Neuronal stem cell (in vitro differentiated cells): ENCODE results near the gene CEMIP.
"Not testable (repeated sequence)": the region's sequence is repeated elsewhere in the genome, so short reads cannot be mapped to it uniquely, and the experiment has no call there.

Experiments
- DNase-seq: peaks from one replicate; pipeline ENCODE4 v3.0.0-alpha.2; 2013; ENCODE audit warnings: low spot score
- H2AFZ ChIP-seq: one replicate; pipeline ENCODE4 v1.6.1; 2013; ENCODE audit warnings: mild to moderate bottlenecking, low read length, inconsistent platforms
- H2AK5ac ChIP-seq: 2 replicates; pipeline ENCODE4 v1.6.1; 2013; ENCODE audit warnings: low read depth, mild to moderate bottlenecking, inconsistent platforms, low read length, moderate library complexity, mixed read lengths
- H2BK120ac ChIP-seq: 2 replicates; pipeline ENCODE4 v1.6.1; 2013; ENCODE audit warnings: low read depth, mild to moderate bottlenecking, inconsistent platforms, low read length, moderate library complexity, mixed read lengths
- H2BK12ac ChIP-seq: one replicate; pipeline ENCODE4 v1.6.1; 2013; ENCODE audit warnings: low read length, inconsistent platforms
- H2BK15ac ChIP-seq: 2 replicates; pipeline ENCODE4 v1.6.1; 2013; ENCODE audit warnings: mild to moderate bottlenecking, low read length, inconsistent platforms, mixed read lengths
- H2BK5ac ChIP-seq: one replicate; pipeline ENCODE4 v1.6.1; 2013; ENCODE audit warnings: inconsistent platforms, mild to moderate bottlenecking, low read length, moderate library complexity
- H3K14ac ChIP-seq: one replicate; pipeline ENCODE4 v1.6.1; 2013; ENCODE audit warnings: low read length, inconsistent platforms
- H3K18ac ChIP-seq: 2 replicates; pipeline ENCODE4 v1.6.1; 2013; ENCODE audit warnings: low read length, inconsistent platforms
- H3K23ac ChIP-seq: 2 replicates; pipeline ENCODE4 v1.6.1; 2013; ENCODE audit warnings: low read depth, mild to moderate bottlenecking, mixed read lengths, low read length, inconsistent platforms; ENCODE audit not compliant: poor library complexity
- H3K27ac ChIP-seq: replicated peaks from 3 replicates; pipeline ENCODE4 v1.5.1; 2013; ENCODE audit warnings: low read length, inconsistent platforms
- H3K27me3 ChIP-seq, 3 experiments: 2 replicates each; pipeline ENCODE4 v1.6.1; 2013; ENCODE audit warnings: low read length in 3 of 3, mild to moderate bottlenecking in 2 of 3, inconsistent platforms in 1 of 3, low read depth in 1 of 3, mixed read lengths in 1 of 3, moderate library complexity in 1 of 3; ENCODE audit not compliant: control insufficient read depth in 3 of 3, insufficient read depth in 3 of 3
- H3K36me3 ChIP-seq, 2 donors: replicated peaks in 1 of 2; 2 replicates each; pipeline ENCODE4 v1.6.1; 2013; ENCODE audit warnings: low read length in 2 of 2; ENCODE audit not compliant: control insufficient read depth in 2 of 2, insufficient read depth in 2 of 2
- H3K4ac ChIP-seq: 2 replicates; pipeline ENCODE4 v1.6.1; 2013; ENCODE audit warnings: inconsistent platforms, mild to moderate bottlenecking, low read length, moderate library complexity
- H3K4me1 ChIP-seq, 2 donors: 1 replicate in 1 of 2; 2 replicates in 1 of 2; pipeline ENCODE4 v1.6.1; 2013; ENCODE audit warnings: low read length in 2 of 2, low read depth in 1 of 2; ENCODE audit not compliant: control insufficient read depth in 2 of 2, insufficient read depth in 1 of 2
- H3K4me2 ChIP-seq: one replicate; pipeline ENCODE4 v1.6.1; 2013; ENCODE audit warnings: mild to moderate bottlenecking, low read length, inconsistent platforms; ENCODE audit not compliant: insufficient read depth, poor library complexity, severe bottlenecking
- H3K4me3 ChIP-seq, 2 donors: 2 replicates each; pipeline ENCODE4 v1.5.1; 2013; ENCODE audit warnings: low read length in 2 of 2, mild to moderate bottlenecking in 2 of 2, inconsistent platforms in 1 of 2, moderate library complexity in 1 of 2
- H3K79me1 ChIP-seq: one replicate; pipeline ENCODE4 v1.6.1; 2013; ENCODE audit warnings: low read depth, mild to moderate bottlenecking, inconsistent platforms, low read length, moderate library complexity
- H3K9ac ChIP-seq: one replicate; pipeline ENCODE4 v1.6.1; 2013; ENCODE audit warnings: mild to moderate bottlenecking, low read depth, low read length, inconsistent platforms; ENCODE audit not compliant: poor library complexity
- H3K9me3 ChIP-seq, 2 donors: replicated peaks in 1 of 2; 2 replicates each; pipeline versions ENCODE3 to v1.6.1; 2013; ENCODE audit warnings: low read length in 2 of 2, mild to moderate bottlenecking in 2 of 2, inconsistent platforms in 1 of 2, low read depth in 1 of 2, mixed read lengths in 1 of 2, moderate library complexity in 1 of 2; ENCODE audit not compliant: control insufficient read depth in 2 of 2, insufficient read depth in 1 of 2
- H4K8ac ChIP-seq: one replicate; pipeline ENCODE4 v1.6.1; 2013; ENCODE audit warnings: low read depth, mild to moderate bottlenecking, inconsistent platforms, low read length, moderate library complexity
- H4K91ac ChIP-seq: one replicate; pipeline ENCODE4 v1.6.1; 2013; ENCODE audit warnings: low read length, low read depth, mild to moderate bottlenecking, inconsistent platforms; ENCODE audit not compliant: poor library complexity
- WGBS, 2 donors: extraction: QIAGEN DNeasy Blood & Tissue Kit; methylation state at CpG; one replicate each; pipeline ENCODE4 v1.1.7; 2013; ENCODE audit warnings: missing lambda C conversion rate in 2 of 2, mixed read lengths in 1 of 2; ENCODE audit not compliant: insufficient read length in 2 of 2, insufficient replicate concordance in 1 of 2; ENCODE audit errors: extremely low coverage in 2 of 2; 5-methylcytosine and 5-hydroxymethylcytosine counted together

Gene CEMIP

GRCh38 chr15:80953953-80954778 lies 175.0 kb downstream of the CEMIP start:
- DNase-seq, result no peak
- Histone ChIP-seq H3K9me3 (no peaks in the 10 kb centered on the region), H4K8ac (no peak overlapping the region), H3K4me3 (no peak overlapping the region), H2BK120ac (no peak overlapping the region), H4K91ac (no peak overlapping the region), H3K27me3 (no peaks in the 10 kb centered on the region), H2AFZ (no peak overlapping the region), H3K23ac (no peak overlapping the region), H3K4me1 (peaks cover 9 to 11% of the 10 kb centered on the region in 2 donors), H3K4ac (no peak overlapping the region), H2AK5ac (no peak overlapping the region), H3K18ac (no peak overlapping the region), H3K4me2 (no peak overlapping the region), H2BK15ac (no peak overlapping the region), H3K27ac (no peak overlapping the region), H2BK12ac (no peak overlapping the region), H3K14ac (no peak overlapping the region), H3K36me3 (peaks cover 2 to 31% of the 10 kb centered on the region in 2 donors), H3K9ac (no peak overlapping the region), H2BK5ac (no peak overlapping the region), H3K79me1 (no peaks in the 10 kb centered on the region)
- no CpG with 5 or more reads among the region's 9 CpGs for WGBS, 2 donors

GRCh38 chr15:80955571-80956452 lies 176.6 kb downstream of the CEMIP start:
- not testable (repeated sequence) for H3K79me1 ChIP-seq, H3K4me3 ChIP-seq, H2AFZ ChIP-seq, H3K9ac ChIP-seq, H2BK120ac ChIP-seq, H2BK5ac ChIP-seq, H3K14ac ChIP-seq, H2BK15ac ChIP-seq, H3K4ac ChIP-seq, H2BK12ac ChIP-seq, DNase-seq, H3K4me2 ChIP-seq, H4K8ac ChIP-seq, H3K18ac ChIP-seq, H4K91ac ChIP-seq, H2AK5ac ChIP-seq, H3K9me3 ChIP-seq, H3K27me3 ChIP-seq, H3K27ac ChIP-seq, H3K23ac ChIP-seq
- peaks cover 9 to 11% of the 10 kb centered on the region in 2 donors for H3K4me1 ChIP-seq
- WGBS, 2 donors, result no CpG with 5 or more reads among the region's 19 CpGs
- H3K36me3 ChIP-seq, result peaks cover 2 to 22% of the 10 kb centered on the region in 2 donors

GRCh38 chr15:80957556-80957955 lies 178.4 kb downstream of the CEMIP start:
- no peak overlapping the region for H2BK120ac ChIP-seq
- no peak overlapping the region for H2AK5ac ChIP-seq
- no peaks in the 10 kb centered on the region for H3K27me3 ChIP-seq
- H3K23ac ChIP-seq, result no peak overlapping the region
- peaks cover 0 to 3% of the 10 kb centered on the region in 2 donors for H3K9me3 ChIP-seq
- H4K8ac ChIP-seq, result no peak overlapping the region
- no peak overlapping the region for H2AFZ ChIP-seq
- H3K18ac ChIP-seq, result no peak overlapping the region
- H3K4me3 ChIP-seq, result no peak overlapping the region
- no peak overlapping the region for H2BK12ac ChIP-seq
- H3K4ac ChIP-seq, result no peak overlapping the region
- no peak overlapping the region for H2BK5ac ChIP-seq
- H3K27ac ChIP-seq, result no peak overlapping the region
- no peak overlapping the region for H4K91ac ChIP-seq
- H3K4me1 ChIP-seq, result peaks cover 9 to 11% of the 10 kb centered on the region in 2 donors
- H3K4me2 ChIP-seq, result no peak overlapping the region
- H3K36me3 ChIP-seq, result peaks cover 0 to 9% of the 10 kb centered on the region in 2 donors
- no peak overlapping the region for H3K14ac ChIP-seq
- H3K9ac ChIP-seq, result no peak overlapping the region
- WGBS, 2 donors, result no CpG with 5 or more reads among the region's 2 CpGs
- DNase-seq, result no peak
- peaks cover 4% of the 10 kb centered on the region for H3K79me1 ChIP-seq
- no peak overlapping the region for H2BK15ac ChIP-seq

GRCh38 chr15:80957976-80958375 lies 178.8 kb downstream of the CEMIP start:
- Histone ChIP-seq H4K91ac (no peak overlapping the region), H3K9me3 (peaks cover 0 to 3% of the 10 kb centered on the region in 2 donors), H2AFZ (no peak overlapping the region), H2AK5ac (no peak overlapping the region), H2BK15ac (no peak overlapping the region), H3K14ac (no peak overlapping the region), H2BK12ac (no peak overlapping the region), H3K27me3 (no peaks in the 10 kb centered on the region), H4K8ac (no peak overlapping the region), H3K79me1 (peaks cover 4% of the 10 kb centered on the region), H3K18ac (no peak overlapping the region), H3K4me3 (no peak overlapping the region), H2BK120ac (no peak overlapping the region), H3K4me1 (peaks cover 9 to 11% of the 10 kb centered on the region in 2 donors), H3K23ac (no peak overlapping the region), H3K9ac (no peak overlapping the region), H3K4me2 (no peak overlapping the region), H3K36me3 (peaks cover 0 to 9% of the 10 kb centered on the region in 2 donors), H3K4ac (no peak overlapping the region), H3K27ac (no peak overlapping the region), H2BK5ac (no peak overlapping the region)
- no CpG with 5 or more reads among the region's 2 CpGs for WGBS, 2 donors
- no peak for DNase-seq
